HG02884 (cell line): ENCODE measurements around the gene RASAL1.
"Not testable (repeated sequence)": the region's sequence is repeated elsewhere in the genome, so short reads cannot be mapped to it uniquely, and the experiment has no call there.

Source experiments
- ATAC-seq: cut with Tn5 transposase; IDR thresholded peaks from one replicate; pipeline ENCODE4 v1.9.1; 2021; ENCODE audit warnings: mild to moderate bottlenecking, moderate library complexity; ENCODE audit not compliant: unreplicated experiment

RASAL1 gene

DNA sequence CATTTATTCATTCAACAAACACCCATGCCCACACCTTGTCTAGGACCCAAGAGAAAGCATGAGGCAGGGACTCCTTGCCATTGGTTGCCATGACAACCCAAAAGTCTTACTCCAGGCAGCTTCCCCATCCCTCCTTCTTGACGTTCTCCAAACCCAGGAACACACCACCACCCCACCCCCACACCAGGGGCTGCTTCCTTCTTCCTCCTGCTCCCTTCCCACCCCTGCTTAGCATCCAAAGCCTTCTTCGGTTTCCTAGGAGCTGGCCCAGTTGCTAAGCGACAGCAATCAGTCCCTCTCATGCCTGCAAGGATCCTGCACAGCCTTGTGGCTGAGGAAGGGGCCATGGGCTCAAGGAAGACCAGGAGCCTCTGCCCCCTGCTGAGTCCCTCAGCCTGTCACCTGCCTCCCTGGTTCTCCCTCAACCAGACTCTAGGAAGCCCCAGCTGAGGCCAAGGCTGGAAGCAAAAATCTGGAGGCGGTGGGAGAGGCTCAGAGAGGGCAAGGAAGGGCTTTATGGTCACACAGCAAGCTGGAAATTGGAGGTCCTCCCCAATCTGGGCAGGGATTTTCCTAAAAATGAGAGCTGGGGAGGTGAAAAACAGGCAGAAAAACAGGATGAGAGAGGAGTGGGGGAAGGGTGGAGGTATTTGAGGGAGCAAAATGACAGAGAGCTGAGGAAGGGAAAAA, 15.4 kb downstream of the RASAL1 start:
- ATAC-seq: no peak

DNA sequence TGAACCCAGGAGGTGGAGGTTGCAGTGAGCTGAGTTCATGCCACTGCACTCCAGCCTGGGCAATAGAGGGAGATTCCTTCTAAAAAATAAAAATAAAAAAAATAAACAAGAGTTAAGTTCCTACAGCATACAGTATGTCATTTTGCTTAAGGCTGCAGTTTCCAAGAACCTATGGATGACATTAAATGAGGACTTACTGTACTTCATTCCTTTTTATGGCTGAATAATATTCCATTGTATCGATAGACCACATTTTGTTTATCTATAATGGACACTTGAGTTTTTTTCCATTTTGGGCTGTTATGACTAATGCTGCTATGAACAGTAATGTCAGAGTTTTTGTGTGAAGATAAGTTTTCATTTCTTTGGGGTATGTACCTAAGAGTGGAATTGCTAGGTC, 17.4 kb downstream of the RASAL1 start:
- no peak for ATAC-seq

DNA sequence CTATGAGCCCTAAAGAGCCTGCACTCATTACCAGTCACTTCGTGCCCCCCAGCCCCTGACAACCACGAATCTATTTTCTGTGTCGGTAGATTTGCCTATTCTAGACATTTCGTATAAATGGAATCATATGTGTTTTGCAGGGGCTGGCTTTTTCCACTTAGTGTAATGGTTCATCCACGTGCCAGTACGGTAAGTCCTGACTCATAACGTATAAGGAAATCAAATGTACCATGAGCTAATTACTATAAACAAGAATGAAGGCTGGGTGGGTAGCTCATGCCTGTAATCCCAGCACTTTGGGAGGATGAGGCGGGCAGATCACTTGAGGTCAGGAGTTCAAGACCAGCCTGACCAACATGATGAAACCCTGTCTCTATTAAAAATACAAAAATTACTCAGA, 17.9 kb downstream of the RASAL1 start:
- ATAC-seq: not testable (repeated sequence)

DNA sequence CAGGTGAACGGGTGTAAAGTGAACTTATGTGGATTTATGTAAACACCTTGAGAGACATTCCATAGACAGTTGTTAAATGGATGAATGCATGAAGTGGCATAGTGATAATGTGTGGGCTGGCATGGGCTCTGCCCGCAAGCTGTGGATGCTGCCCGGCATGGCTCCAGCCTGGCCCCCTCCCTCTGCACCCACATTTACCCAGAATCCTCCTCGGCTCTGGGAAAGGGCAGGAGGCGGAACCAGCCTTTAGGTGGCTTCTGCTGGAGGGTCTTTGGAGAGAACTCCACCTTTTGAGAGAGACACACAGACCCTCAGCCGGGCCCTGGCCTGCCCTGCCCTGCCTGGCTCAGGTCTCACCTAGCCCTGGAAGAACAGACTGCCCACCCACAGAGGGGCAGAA, 18.7 kb downstream of the RASAL1 start:
- ATAC-seq: no peak

DNA sequence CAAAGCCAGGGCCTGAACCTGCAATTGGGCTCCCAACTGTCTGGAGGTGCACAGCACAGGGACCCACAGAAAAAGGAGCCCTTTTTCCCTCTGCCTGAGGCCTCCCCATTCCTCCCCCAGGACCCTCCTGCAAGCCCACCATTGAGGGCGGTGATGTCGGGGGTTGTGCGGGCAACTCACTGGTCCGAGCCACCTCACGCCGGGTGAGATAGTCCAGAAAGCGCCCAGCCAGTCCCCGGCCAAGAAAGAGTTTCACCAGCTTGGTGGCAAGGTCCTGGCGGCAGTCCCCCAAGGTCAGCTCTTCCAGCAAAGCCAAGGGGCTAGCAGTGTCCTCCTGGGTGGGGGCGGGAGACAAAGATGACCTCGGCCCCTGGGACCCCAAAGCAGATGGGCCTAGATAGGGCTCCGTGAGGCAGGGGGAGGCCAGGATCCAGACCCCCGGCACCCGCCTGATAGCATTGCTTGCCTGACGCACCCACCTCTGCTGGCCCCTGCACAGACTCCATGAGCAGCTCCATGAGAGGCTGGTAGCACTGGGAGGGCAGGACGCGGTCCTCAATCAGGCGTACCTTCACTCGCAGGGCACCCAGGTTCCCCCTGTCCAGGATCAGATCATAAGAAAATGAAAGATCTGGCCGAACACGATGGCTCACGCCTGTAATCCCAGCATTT, 20.0 kb downstream of the RASAL1 start:
- ATAC-seq: no peak

DNA sequence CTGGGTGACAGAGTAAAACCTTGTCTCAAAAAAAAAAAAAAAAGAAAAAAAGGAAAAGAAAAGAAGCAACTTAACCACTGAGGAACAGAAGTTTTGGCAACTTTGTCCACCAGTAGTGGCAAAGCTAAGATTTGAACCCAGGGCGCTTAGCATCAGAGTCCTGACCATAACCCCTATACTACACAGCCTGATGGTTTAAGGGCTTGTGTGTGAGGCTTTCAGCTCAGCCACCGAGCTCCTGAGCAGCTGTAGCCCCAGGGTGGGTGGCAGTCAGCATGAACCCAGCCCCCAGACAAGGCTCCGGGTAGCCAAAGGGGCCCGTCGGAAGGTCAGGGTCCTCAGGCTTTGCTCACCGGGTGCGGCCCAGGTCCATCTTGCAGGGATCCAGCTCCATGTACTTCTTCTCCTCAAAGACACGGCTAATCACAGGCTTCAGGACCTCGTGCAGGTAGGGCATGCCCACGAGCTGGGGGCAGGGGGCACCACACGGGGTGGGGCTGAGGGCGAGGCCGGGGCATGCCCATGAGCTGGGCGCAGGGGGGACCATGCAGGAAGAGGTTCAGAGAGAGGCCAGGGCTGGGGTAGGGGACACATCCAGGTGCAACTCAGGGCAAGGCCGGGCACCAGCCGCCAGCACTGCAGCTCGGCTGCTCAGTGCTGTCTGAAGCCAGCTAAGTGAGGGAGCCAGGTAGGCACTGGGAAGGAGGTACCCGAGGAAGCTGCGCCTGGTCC, 20.9 kb downstream of the RASAL1 start:
- no peak for ATAC-seq

DNA sequence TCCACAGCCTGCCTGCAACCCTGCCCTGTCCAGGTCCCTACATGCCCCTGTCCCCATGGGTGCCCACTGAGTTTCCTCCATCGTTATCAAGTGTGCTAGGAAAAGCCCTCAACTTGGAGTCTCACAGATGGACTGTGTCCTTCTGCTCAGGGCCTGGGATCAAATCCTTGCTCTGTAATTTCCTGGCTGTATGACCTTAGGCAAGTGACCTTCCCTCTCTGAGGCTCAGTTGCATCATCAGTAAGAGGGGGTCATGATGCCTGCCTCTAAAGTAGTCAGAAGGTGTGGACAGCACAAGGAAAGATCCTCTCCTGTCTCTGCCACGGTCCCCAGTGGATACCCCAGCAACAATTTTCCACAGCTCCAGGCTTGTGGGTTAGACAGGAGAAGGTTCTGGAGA, 22.2 kb downstream of the RASAL1 start:
- ATAC-seq: no peak

DNA sequence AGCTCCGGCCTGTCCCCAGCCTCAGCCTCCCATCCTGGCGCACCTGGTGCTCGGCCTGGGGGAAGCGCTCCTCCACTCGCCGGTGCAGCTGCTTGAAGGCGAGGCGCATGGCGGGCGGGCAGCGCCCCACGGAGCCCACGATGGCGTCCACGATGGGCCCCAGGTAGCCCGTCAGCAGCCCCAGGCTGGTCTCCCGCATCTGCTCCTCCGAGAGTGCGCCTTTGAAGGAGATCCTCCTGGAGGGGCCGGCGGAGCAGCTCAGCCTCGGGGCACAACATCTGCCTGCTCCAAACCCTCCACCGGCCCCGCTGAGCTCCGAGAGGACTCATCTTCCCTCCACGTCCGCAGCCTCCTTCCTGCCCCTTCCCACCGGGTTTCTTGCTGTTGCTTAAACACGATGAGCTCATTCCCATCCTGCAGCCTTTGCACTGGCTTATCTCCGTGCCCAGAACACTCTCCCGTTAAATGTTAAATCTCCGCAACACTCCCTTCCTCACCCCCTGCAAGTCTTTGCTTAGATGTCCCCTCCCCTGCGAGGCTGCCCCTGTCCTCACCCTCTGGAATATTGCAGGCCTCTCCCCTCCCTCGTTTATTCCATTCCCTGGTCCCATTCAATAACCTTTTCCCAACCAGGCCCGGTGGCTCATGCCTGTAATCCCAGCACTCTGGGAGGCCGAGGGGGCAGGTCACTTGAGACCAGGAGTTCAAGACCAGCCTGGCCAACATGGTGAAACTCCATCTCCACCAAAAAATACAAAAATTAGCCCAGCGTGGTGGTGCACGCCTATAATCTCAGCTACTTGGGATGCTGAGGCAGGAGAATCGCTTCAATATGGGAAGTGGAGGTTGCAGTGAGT, 23.3 kb downstream of the RASAL1 start:
- ATAC-seq: no peak

DNA sequence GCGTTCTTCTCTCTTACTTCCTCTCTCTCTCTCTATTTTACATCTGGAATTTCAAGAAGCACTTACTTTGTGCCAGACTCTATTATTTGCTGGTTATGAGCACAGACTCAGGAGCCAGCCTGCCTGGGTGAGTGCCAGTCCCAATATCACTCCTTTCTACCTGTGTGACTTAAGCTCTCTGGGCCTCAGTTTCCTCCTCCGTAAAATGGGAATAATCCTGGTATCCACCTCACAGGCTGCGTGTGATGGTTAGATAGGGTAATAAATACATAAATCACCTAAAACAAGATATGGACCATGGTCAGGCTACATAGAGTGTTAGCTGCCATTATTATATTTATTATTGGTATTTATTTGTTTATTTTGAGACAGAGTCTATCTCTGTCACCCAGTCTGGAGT, 24.3 kb downstream of the RASAL1 start:
- no peak for ATAC-seq

DNA sequence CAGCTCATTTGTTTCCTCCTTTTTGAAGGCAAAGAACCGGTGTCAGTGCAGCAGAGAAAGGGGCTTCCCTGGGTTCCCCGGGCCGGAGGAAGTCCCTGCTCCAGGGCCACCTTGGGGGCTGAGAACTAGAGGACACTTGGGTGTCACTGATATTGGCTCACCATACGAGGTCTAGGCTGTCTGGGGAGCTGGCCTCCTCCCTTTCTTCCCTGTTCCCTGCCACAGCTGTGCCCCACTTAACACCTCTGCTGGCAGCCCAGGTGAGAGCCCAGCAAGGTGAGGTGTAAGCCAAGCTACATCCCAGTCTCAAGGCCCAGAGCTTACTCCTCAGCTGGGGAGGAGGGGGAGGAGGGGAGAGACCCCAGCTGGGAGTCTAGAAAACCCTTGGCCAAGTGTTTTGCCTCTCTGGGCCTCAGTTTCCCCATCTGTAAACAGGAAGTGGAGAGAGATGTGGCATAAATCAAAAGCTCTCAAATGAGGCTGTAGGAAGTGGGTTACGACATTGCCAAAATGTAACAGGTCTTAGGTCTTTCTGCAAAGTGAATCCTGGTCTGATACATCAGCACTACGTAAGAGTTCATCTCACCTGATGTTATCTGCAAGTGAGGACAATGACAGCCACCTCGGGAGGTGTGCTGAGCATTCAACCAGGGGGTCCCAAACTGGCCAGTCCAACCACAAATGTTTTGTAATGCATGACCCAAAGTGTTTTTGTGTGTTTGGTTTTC, 25.5 kb downstream of the RASAL1 start:
- no peak for ATAC-seq

DNA sequence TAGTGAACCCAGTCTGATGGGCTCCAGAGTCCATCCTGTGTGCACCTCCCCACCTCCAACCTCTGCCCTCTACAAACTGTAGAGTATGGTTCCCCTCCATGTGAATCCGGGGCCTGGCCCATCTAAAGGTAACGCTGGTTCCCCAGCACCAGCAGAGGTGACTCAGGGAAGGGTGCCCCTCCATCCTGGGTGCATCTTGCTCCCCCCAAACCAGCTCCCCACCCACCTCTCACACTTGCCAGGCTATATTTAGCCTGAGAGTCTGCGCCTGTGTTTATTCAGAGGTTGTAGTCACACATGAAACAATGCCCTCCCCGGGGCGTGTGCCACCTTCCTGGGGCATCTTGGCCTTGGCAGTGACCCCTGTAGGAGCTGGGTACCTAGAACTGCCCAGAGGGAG, 26.2 kb downstream of the RASAL1 start:
- no peak for ATAC-seq

DNA sequence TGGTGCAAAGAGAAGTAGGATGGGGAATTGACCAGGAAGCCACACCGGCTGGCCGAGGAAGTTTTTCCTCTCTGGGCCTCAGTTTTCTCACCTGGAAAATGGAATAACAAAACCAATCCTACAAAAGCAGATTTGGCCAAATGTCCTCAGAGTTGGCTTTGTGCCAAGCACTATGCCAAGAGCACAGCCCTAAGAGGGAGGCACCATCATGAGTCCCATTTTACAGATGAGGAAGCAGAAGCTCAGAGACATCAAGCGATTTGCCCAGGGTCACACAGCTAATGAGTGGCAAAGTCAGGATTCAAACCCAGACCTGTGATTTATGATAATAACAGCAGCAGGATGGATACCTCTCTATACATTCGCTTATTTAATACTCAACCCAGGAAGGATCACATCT, 27.3 kb downstream of the RASAL1 start:
- ATAC-seq: no peak

DNA sequence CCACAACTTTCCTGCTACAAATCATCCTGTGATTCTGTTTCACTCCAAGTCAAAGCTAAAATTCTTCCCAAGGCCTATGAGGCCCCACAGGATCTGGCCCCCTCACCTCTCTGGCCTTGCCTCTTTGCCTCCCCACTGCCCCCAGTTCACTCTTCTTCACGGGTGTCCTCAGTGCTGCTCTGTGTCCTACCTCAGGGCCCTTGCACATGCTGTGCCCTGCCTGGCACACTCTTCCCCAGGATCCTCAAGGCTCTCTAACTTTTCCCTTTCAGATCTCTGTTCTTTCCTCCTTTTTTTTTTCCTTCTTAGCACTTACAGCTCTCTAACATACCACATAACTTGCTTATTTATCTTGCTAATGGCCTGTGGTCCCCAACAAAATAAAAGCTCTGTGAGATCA, 29.2 kb downstream of the RASAL1 start:
- ATAC-seq: no peak

DNA sequence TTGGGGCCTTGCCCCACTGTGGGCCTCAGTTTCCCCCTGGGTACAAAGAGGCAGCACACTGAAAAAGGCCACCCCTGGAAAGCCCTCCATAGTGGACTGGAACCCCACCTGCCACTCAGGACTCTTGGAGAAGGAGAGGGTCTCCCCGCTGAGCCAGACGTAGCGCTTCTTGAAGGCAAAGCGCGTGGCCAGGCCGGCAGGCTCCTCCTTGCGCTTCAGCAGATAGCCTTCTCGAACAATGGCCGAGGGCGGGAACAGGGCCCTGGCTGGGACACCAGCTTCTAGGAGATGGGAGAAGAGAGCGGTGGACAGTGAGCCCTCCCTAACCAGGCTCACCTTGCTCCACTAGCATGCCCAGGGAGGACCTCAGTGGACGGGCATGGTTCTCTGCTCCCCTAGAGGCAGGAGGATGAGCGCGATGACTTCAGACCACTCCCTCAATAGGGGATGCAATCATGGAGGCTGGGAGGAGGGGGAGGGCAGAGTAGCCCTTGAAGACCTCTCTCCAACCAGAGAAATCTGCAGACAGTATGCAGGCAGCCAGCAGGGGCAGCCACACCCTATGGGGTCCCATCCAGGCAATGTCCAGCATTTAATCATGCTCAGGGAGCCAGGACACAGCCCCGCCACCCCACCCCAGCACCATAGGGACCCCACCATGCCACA, 29.8 kb downstream of the RASAL1 start:
- no peak for ATAC-seq

DNA sequence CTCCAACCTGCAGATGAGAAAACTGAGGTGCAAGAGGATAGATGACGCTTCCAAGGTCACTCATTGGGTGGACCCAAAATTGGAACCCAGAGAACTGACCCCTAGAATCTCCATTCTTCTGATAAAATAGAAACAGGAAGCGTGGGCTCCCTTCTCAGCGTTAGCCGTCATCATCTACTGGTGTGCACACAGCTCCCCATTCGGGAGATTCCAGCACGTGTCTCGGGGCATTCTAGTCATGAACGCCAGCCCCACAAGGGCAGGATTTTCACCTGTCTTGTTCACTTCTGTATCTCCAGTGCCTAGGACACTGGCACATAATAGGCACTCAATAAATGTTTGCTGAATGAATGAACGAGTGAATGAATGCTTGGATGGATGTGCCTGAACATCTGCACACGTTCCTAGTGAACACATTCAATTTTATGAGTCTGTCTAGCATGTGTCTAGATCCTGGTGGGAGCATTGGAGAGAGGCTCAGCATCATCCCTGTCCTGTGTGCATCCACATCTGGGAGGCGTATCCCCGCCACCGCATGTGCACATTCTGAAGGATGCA, 30.5 kb downstream of the RASAL1 start:
- no peak for ATAC-seq

DNA sequence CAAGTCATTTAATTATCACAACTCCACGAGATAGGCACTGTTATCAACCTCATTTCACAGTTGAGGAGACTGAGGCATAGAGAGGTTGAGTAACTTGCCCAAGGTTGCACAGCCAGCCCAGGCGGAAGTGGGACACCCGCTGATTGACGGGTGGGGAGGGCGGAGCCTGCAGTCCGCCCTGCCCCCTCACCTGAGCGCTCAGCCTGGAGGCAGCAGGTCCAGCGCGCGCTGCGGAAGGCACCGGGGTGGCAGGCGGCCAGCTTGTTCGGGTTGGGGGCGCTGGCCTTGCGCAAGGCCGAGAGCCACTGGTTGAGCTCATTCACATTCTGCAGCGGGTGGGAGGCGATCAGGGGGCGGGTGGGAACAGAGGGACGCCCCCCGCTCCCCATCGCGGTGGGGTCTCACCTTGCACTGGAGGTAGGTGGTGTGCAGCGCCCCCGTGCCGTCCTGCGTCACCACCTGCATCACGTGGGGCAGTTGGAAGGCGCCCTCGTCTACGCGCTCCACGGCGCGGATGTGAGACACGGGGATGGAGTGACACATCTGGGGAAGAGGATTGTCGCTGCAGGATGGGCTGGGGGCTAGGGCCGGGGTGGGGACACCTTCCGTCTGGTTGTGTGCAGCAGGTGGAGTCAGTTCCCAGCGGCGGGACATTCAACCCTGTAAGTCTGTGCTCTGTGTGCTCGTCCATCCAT, 31.7 kb downstream of the RASAL1 start:
- no peak for ATAC-seq

DNA sequence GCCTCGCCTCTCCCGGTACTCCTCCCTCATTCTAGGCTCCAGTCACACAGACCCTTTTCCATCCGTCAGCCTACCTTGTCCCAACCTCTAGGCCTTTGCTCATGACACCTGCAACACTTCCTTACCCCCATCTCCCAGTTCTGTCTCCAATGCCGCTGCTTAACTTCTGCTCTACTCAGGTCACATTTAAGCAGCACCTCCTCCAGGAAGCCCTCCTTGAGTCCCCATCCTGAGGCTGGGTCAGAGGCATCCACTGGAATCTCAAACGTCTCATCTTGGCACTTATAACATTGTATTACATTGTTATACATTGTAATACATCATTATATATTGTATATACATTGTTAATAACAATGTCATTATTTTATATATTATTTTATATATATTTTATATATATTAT, 32.8 kb downstream of the RASAL1 start:
- ATAC-seq: no peak

DNA sequence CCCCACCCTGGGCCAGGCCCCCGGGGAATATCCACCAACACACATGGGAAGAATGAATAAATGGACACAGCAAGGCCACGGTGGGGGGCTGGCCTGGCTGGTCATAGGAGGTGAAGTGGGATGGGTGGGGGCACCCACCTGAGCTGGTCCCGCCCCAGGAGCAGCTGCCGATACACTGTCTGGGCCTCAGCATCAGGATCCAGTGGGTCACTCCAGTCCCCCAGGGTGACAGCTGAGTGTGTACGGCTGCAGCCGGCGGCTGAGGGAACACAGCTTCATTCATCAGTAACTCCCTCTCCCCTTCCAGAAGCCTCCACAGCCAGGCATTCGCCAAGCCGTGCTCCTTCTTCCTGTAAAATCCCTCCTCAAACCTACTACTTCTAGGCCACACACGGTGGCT, 33.8 kb downstream of the RASAL1 start:
- ATAC-seq: no peak

DNA sequence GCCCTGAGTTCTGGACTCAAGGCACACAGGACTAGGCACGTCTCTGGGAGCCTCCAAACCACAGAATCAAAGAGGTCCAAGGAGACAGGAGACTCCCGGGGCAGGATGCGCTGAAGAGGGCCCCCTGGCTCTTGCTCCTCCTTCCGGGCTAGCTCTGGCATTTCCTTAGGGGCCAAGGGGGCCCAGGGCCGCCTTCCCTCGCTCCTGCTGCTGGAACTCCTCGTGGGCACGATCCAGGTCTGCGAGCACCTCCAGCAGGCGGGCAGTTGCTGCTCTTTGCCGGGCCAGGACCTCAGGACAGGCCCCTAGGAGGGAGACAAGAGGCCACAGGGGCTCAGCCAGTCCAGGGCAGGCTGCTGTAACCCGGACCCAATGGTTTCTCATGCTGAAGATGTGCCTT, 35.8 kb downstream of the RASAL1 start:
- ATAC-seq: no peak
